ENCODE results near the gene TBPL2. TPM values are rescaled to one million over a fixed set of nuclear protein-coding genes. Genes with fewer than 3 reads are reported as not detected.

Gene TBPL2
- total and polyA plus RNA-seq, 2 of the 13 experiments (the other 11 are each of a cell fraction or from before 2014, with no cell fraction given) = not detected

GRCh38 chr14:55411426-55412389 is 28.7 kb downstream of the TBPL2 start, which contains the start of gene ATG14 (continued):
- peak; percentile 95 for TF ChIP-seq THAP9 (CRISPR knock-in tag; IDR thresholded peaks at IDR 0.05; ENCODE audit: borderline replicate concordance)
- TF ChIP-seq SNAPC4 (CRISPR knock-in tag; IDR thresholded peaks at IDR 0.05) = peak; percentile 95
- TF ChIP-seq ZNF616 (CRISPR knock-in tag; IDR thresholded peaks at IDR 0.05; ENCODE audit: low read depth) = 0 out of 2 replicates have a peak, but pooled peaks have one; percentile 44
- TF ChIP-seq BORCS8-MEF2B (CRISPR knock-in tag; IDR thresholded peaks at IDR 0.05) = peak; percentile 79
- TF ChIP-seq ZNF430 (CRISPR knock-in tag; IDR thresholded peaks at IDR 0.05) = peak; percentile 57; the same call in 1 of the 2 replicates
- TF ChIP-seq ZNF660 (CRISPR knock-in tag; IDR thresholded peaks at IDR 0.05; ENCODE audit: borderline replicate concordance, low read depth) = no peak
- 0 out of 2 replicates have a peak, but pooled peaks have one; percentile 71 for TF ChIP-seq ZNF142 (CRISPR knock-in tag; IDR thresholded peaks at IDR 0.05)
- TF ChIP-seq KLF12 (CRISPR knock-in tag; IDR thresholded peaks at IDR 0.05; ENCODE audit: borderline replicate concordance) = peak; percentile 51; the same call in 1 of the 2 replicates
- TF ChIP-seq CEBPB (IDR thresholded peaks at IDR 0.05; ENCODE audit: borderline replicate concordance, low read depth, low read length) = no peak
- no peak for TF ChIP-seq SMC3 (IDR thresholded peaks at IDR 0.05; ENCODE audit: low read length)
- 0 out of 2 replicates have a peak, but pooled peaks have one; percentile 63 for TF ChIP-seq ZNF704 (CRISPR knock-in tag; IDR thresholded peaks at IDR 0.05; ENCODE audit: borderline replicate concordance)

Measured in HepG2 (cell line).